H54 (cell line): ENCODE measurements around the gene ELFN2.

Experiments
- DNase-seq: peaks from one replicate; pipeline ENCODE4 v3.0.0; 2011; ENCODE audit warnings: low spot score, mixed read lengths; ENCODE audit not compliant: insufficient read length
- FAIRE-seq: peaks from 3 replicates; lab custom pipeline; 2011; peaks lifted over from hg19 to GRCh38; lab: Jason Lieb, UNC
- POLR2A ChIP-seq: IDR thresholded peaks from 2 replicates; pipeline ENCODE4 v1.6.1; 2011; ENCODE audit warnings: low read depth, mild to moderate bottlenecking, low read length

Gene ELFN2

GRCh38 chr22:37462983-37463382 lies 35.7 kb upstream of the ELFN2 start:
- DNase-seq (no peak), FAIRE-seq (no peak)
- no peak for TF ChIP-seq POLR2A

- FAIRE-seq: no peak
Measured at GRCh38 chr22:37462436-37462835, 35.2 kb upstream of the ELFN2 start.

GRCh38 chr22:37461961-37462360 lies 34.7 kb upstream of the ELFN2 start:
- DNase-seq (no peak), FAIRE-seq (no peak)
- no peak for TF ChIP-seq POLR2A

More at GRCh38 chr22:37462436-37462835, 35.2 kb upstream of the ELFN2 start:
- no peak for DNase-seq
- no peak for TF ChIP-seq POLR2A

GRCh38 chr22:37460684-37461083 lies 33.4 kb upstream of the ELFN2 start:
- FAIRE-seq (no peak), DNase-seq (no peak)
- no peak for TF ChIP-seq POLR2A

- no peak for TF ChIP-seq POLR2A
- DNase-seq (no peak), FAIRE-seq (no peak)
Measured at GRCh38 chr22:37459206-37459605, 31.9 kb upstream of the ELFN2 start.

- FAIRE-seq (no peak), DNase-seq (peak; percentile 57)
- no peak for TF ChIP-seq POLR2A
Measured at GRCh38 chr22:37457093-37457893, 30.0 kb upstream of the ELFN2 start.

GRCh38 chr22:37456346-37456745 lies 29.1 kb upstream of the ELFN2 start:
- TF ChIP-seq POLR2A: no peak
- DNase-seq (no peak), FAIRE-seq (no peak)

GRCh38 chr22:37455896-37456295 lies 28.6 kb upstream of the ELFN2 start:
- no peak for FAIRE-seq
- DNase-seq: no peak
- no peak for TF ChIP-seq POLR2A

- FAIRE-seq (peak; percentile 45), DNase-seq (peak; percentile 48)
- no peak for TF ChIP-seq POLR2A
Measured at GRCh38 chr22:37454857-37455686, 27.8 kb upstream of the ELFN2 start.

GRCh38 chr22:37453696-37454095 lies 26.4 kb upstream of the ELFN2 start:
- FAIRE-seq (no peak), DNase-seq (no peak)

GRCh38 chr22:37451218-37451617 lies 23.9 kb upstream of the ELFN2 start:
- FAIRE-seq: no peak
- no peak for TF ChIP-seq POLR2A

More at GRCh38 chr22:37453696-37454095, 26.4 kb upstream of the ELFN2 start:
- no peak for TF ChIP-seq POLR2A

GRCh38 chr22:37449331-37450001 lies 22.2 kb upstream of the ELFN2 start:
- FAIRE-seq (no peak), DNase-seq (no peak)

More at GRCh38 chr22:37451218-37451617, 23.9 kb upstream of the ELFN2 start:
- DNase-seq: no peak

GRCh38 chr22:37448516-37449127 lies 21.3 kb upstream of the ELFN2 start:
- FAIRE-seq: no peak
- TF ChIP-seq POLR2A: no peak
- no peak for DNase-seq

More at GRCh38 chr22:37449331-37450001, 22.2 kb upstream of the ELFN2 start:
- no peak for TF ChIP-seq POLR2A
